Activated T-cell treated with anti-CD3 and anti-CD28 coated beads for 24 hours (primary cell): ENCODE results near the gene BABAM2.
"Not testable (repeated sequence)": the region's sequence is repeated elsewhere in the genome, so short reads cannot be mapped to it uniquely, and the experiment has no call there.

Experiments
- DNase-seq: peaks from one replicate; pipeline ENCODE4 v3.0.0-alpha.2; 2020; ENCODE audit warnings: low read depth

Gene BABAM2

DNA sequence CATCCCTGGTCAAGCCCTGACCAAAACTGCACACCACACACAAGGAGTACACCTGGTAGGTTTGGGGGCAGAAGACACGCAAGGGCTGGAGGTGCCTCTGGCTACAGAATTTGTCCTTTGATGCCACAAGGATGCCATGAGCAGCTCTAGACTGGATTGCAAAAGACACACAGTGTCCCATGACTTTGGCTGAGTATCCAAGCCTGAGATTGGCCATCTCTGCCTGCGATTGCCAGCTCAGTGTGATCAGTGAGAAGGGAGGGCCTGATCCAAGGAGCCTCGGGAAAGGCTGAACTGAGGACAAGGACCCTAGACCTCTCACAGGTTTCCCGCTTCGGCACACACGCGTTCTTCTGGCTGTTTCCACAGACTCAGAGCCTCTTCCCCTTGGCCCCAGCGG lies 442.2 kb downstream of the BABAM2 start:
- no peak for DNase-seq

- DNase-seq, result no peak
Observed at GRCh38 chr2:28333606-28334526, 443.3 kb downstream of the BABAM2 start.

GRCh38 chr2:28334527-28334894 lies 444.0 kb downstream of the BABAM2 start:
- no peak for DNase-seq

DNA sequence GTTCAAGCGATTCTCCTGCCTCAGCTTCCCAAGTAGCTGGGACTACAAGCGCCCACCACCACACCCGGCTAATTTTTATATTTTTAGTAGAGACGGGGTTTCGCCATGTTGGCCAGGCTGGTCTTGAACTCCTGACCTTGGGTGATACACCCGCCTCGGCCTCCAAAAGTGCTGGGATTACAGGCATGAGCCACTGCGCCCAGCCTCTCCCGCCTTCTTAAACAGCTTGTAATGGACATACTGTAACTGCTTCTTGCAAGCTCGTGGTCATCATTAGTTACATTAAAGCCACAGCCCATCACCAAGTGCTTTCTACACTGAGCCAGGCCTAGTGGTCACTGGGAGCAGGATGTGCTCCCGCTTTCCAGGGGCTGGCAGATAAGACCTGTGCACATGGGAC lies 444.7 kb downstream of the BABAM2 start:
- not testable (repeated sequence) for DNase-seq

GRCh38 chr2:28335666-28336065 lies 445.1 kb downstream of the BABAM2 start:
- no peak for DNase-seq

GRCh38 chr2:28336264-28336980 lies 445.9 kb downstream of the BABAM2 start:
- DNase-seq, result no peak

GRCh38 chr2:28336982-28337627 lies 446.6 kb downstream of the BABAM2 start:
- no peak for DNase-seq

- DNase-seq, result no peak
Observed at GRCh38 chr2:28338046-28338817, 447.7 kb downstream of the BABAM2 start.

GRCh38 chr2:28338831-28339321 lies 448.3 kb downstream of the BABAM2 start:
- DNase-seq, result no peak

GRCh38 chr2:28339516-28340175 lies 449.1 kb downstream of the BABAM2 start:
- no peak for DNase-seq

- DNase-seq, result no peak
Observed at GRCh38 chr2:28340312-28341202, 450.0 kb downstream of the BABAM2 start.

- no peak for DNase-seq
Observed at GRCh38 chr2:28341208-28341891, 450.8 kb downstream of the BABAM2 start.

DNA sequence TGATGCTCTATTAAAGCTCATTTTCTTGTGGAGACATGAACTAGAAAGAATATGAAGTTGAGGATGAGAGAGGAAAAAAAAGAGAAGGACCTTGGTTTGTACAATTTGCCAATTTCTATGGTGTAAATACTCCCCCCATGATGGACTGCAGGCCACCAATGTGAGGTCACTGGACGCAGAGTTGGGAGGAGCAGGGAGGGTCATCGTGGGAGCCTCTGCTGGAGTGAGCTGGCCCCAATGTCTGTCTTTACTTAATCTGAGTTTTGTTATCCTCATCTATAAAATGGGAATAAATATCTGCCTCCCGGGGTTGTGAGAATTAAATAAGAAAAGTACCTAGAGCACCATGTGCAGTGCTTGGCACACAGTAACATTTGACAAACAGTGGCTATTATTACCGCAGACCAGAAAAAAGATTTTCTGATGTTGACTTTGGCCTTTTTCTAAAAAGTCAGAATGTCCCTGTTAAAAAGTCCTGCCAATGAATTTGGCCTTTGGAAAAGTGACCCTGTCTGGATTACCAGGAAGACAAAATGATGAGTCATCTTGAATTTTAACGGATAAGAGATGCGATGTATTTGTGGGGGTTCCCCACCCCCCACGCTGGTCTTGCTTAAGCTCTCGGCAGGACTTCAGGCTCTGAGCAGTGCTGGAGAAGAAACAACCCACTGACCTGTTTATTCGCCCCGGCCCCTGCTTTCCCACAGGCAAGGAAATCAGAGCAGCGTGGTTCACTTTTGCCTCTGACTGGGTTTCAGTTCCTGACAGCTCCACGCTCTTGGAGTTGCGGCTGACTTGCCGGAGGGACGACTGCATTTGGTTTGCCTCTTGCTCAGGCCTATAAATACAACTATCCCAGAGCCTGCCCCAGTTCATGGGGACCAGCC lies 451.8 kb downstream of the BABAM2 start:
- no peak for DNase-seq

- no peak for DNase-seq
Observed at GRCh38 chr2:28343184-28343942, 452.8 kb downstream of the BABAM2 start.

DNA sequence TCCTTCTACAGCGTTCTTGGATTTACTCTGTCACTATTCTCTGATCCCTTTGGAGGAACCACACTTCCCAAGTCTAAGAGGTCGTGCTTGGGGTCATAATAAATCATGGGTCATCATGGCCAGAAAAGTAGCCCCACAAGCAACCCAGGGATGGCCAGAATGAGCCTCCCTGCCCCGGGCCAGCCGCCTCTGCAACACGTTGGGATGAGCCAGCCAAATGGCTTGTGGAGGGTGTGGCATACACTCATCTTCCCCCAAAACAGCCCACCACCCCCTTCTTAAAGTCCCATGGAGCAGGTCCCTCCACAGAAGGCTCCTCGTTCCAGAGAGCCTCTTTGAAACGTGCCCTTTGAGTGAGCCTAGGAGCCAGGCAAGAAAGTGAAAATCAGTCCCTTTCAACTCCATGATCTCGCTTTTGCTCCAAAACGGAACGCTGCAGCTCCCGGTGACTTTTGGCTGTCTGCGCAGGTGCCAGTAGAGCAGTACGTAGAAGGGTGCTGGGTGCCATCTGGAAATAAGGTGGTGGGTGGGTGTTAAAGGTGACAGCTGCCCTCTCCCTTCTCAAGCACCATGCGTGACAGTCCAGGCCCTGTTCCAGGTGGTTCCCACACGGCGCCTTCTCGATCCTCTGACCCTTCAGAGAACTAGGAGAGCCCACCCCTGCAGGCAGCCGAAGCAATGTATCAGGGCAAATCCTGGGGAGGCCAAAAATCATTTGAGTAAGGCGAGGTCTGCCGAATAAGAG lies 453.6 kb downstream of the BABAM2 start:
- DNase-seq, result no peak

DNA sequence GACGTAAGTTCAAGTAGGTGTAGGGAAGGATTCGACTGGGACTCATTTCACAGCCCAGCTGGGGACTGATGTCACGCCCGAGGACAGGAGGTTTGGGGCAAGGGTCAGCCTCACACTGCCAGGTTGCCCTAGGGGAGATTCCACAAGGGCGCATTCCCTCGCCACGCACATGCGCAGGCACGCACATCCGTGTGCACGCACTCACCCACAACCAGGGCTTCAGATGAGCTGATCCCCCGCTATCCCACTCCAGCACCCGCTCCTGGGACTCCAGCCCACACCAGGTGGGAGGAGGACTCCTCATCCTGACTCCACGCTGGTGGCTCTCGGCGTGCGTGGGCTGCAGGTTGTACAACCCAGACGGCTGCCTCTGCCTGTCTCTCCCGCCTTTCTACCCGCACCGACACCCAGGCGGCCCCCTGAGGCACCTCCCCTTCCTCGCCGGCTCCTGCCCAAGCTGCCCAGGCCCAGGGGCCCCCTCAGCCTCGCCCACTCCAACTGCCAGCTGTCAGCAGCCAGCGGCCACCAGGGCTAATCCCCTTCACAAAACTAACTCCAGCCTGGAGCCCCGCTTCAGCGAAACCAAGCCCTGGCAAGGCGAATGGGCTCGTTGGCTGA lies 454.3 kb downstream of the BABAM2 start:
- DNase-seq, result no peak

GRCh38 chr2:28345619-28346018 lies 455.1 kb downstream of the BABAM2 start:
- no peak for DNase-seq
